GM12864 (cell line): Measurements from ENCODE around the gene ACSL3.

ENCODE experiments used
- DNase-seq: peaks from one replicate; pipeline ENCODE4 v3.0.0-alpha.2; 2011; ENCODE audit warnings: low read depth
- H3K4me3 ChIP-seq: 2 replicates; pipeline ENCODE4 v1.5.1; 2011; ENCODE audit warnings: mild to moderate bottlenecking, low read depth, low read length, control low read depth
- CTCF ChIP-seq: IDR thresholded peaks from 2 replicates; pipeline ENCODE4 v1.5.1; 2011; ENCODE audit warnings: low read depth, mild to moderate bottlenecking, moderate library complexity, low read length, control low read depth, inconsistent platforms; ENCODE audit errors: missing control alignments

ACSL3 gene

GRCh38 chr2:222851956-222852617 lies 8.7 kb upstream of the ACSL3 start:
- TF ChIP-seq CTCF, result no peak
- H3K4me3 ChIP-seq, result no peak overlapping the region
- no peak for DNase-seq

- no peak for DNase-seq
- no peak overlapping the region for H3K4me3 ChIP-seq
- no peak for TF ChIP-seq CTCF
Observed at GRCh38 chr2:222854773-222855700, 5.8 kb upstream of the ACSL3 start.

- peak overlapping the region; percentile 94; the same call in 1 of the 2 replicates for H3K4me3 ChIP-seq
- no peak for DNase-seq
- no peak for TF ChIP-seq CTCF
Observed at GRCh38 chr2:222859786-222860612, 837 bp upstream of the ACSL3 start.

GRCh38 chr2:222861411-222862105 lies 722 bp downstream of the ACSL3 start:
- no peak for DNase-seq
- H3K4me3 ChIP-seq, result peak overlapping the region; percentile 94
- no peak for TF ChIP-seq CTCF

- TF ChIP-seq CTCF, result no peak
- H3K4me3 ChIP-seq, result peak overlapping the region; percentile 94
- DNase-seq, result no peak
Observed at GRCh38 chr2:222862106-222862908, 1.5 kb downstream of the ACSL3 start.
